Testis (tissue), 3 donors: Measurements from ENCODE around the gene ZFAND6. TPM values are rescaled to one million over a fixed set of nuclear protein-coding genes. Genes with fewer than 3 reads are reported as not detected.
"Not testable (repeated sequence)": the region's sequence is repeated elsewhere in the genome, so short reads cannot be mapped to it uniquely, and the experiment has no call there.

Experiments used
- DNase-seq: peaks from one replicate; pipeline ENCODE4 v3.0.0-alpha.2; 2019
- H3K27ac ChIP-seq, 2 donors: fragments of 200-600 bp; sonication (generic); one replicate each; pipeline ENCODE4 v1.5.1; 2019
- H3K27me3 ChIP-seq: fragments of 200-600 bp; sonication (generic); one replicate; pipeline ENCODE4 v1.5.1; 2019
- H3K36me3 ChIP-seq: fragments of 200-600 bp; sonication (generic); one replicate; pipeline ENCODE4 v1.5.1; 2017; ENCODE audit warnings: low read depth; ENCODE audit errors: missing control alignments
- H3K4me1 ChIP-seq: fragments of 200-600 bp; sonication (generic); one replicate; pipeline ENCODE4 v1.5.1; 2019
- H3K4me3 ChIP-seq, 2 donors: fragments of 200-600 bp; sonication (generic); one replicate each; pipeline ENCODE4 v1.5.1; 2017 to 2019
- H3K9me3 ChIP-seq: fragments of 200-600 bp; sonication (generic); one replicate; pipeline ENCODE4 v1.5.1; 2017
- POLR2A ChIP-seq: fragments of 450-650 bp; IDR thresholded peaks from one replicate; pipeline ENCODE4 v1.6.1; 2017; ENCODE audit warnings: antibody characterized with exemption, mild to moderate bottlenecking, moderate library complexity
- WGBS, 2 donors: methylation state at CpG; one replicate each; pipeline ENCODE4 v1.1.5; 2018; 5-methylcytosine and 5-hydroxymethylcytosine counted together
- intact Hi-C: fragments of 100-400 bp; cut with DNase I; formaldehyde crosslinking; loops from one replicate; pipeline ENCODE4 v1.15.1; 2023; ENCODE audit warnings: low total_unique reads
- polyA plus RNA-seq: library from polyadenylated mRNA; stranded (reverse); fragments of 350-450 nt; fragmentation: Illumina TruSeq; extraction: RNeasy Lipid Tissue Mini Kit (QIAGEN cat#74804); gene quantifications from one replicate; pipeline ENCODE4 v1.2.3, GENCODE V29; 2014; ENCODE audit warnings: low read depth, low replicate concordance; ENCODE audit not compliant: insufficient read depth
- total RNA-seq, 2 donors: library from RNA; depleted of rRNA; stranded (reverse); fragments of >200 nt; gene quantifications; one replicate each; pipeline ENCODE4 v1.2.3, GENCODE V29; 2016
- TF ChIP-seq, protein P1 (sequence below), 3 experiments: fragments of 450-650 bp in 2 of 3; fragments of 200-600 bp in 1 of 3; sonication (generic) in 1 of 3; IDR thresholded peaks; one replicate each; pipeline ENCODE4 v1.5.1; 2016 to 2019; ENCODE audit warnings: antibody characterized with exemption in 3 of 3, mild to moderate bottlenecking in 2 of 3, moderate library complexity in 1 of 3

The ZFAND6 gene
- total and polyA plus RNA-seq, 3 donors from 2014 or later, result 220 to 255 (median 251) TPM

DNA sequence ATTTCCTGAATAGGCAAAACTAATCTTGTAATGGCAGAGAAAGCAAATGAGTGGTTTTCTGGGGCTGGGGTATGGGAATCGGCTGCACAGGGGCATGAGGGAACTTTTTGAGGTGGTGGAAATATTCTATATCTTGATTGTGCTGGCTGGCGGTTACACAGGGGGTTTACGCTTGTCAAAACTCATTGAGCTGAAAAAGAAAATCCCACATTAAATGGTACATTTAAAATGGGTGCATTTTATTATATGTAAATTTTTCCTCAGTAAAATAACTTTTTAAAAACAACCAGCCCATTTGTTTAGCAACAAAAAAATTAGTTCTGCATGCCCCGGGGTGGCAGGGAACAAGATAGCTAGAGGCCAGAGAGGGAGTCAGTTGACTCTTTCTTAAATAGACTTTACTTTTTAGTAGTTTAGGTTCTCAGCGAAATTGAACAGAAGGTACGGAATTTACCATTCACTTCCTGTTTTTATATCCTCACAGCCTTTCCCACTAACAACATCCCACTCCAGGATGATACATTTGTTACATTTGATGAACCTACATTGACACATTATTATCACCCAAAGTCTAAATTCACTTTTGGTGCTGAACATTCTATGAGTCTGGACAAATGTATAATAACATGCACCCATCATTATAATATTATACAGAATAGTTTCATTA is 47.3 kb upstream of the ZFAND6 start:
- no peak for DNase-seq
- H3K27me3 ChIP-seq, result no peaks in the 10 kb centered on the region
- 66 to 72% methylated on average over 6 of the region's 6 CpGs for WGBS, 2 donors
- no peaks in the 10 kb centered on the region for H3K9me3 ChIP-seq
- H3K4me3 ChIP-seq, result no peak overlapping the region
- intact Hi-C loops, result no loop called here
- no peaks in the 10 kb centered on the region for H3K36me3 ChIP-seq
- H3K4me1 ChIP-seq, result no peaks in the 10 kb centered on the region
- TF ChIP-seq POLR2A, result no peak
- H3K27ac ChIP-seq, result no peak overlapping the region

DNA sequence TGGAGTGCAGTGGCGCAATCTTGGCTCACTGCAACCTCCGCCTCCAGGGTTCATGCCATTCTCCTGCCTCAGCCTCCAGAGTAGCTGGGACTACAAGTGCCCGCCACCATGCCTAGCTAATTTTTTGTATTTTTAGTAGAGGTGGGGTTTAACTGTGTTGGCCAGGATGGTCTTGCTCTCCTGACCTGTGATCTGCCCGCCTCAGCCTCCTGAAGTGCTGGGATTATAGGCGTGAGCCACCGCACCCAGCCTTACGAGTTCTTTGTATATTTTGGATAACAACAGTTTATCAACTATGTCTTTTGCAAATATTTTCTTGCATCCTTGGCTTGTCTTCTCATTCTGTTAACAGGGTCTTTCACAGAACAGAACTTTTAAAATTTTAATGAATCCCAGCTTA is 45.3 kb upstream of the ZFAND6 start:
- H3K9me3 ChIP-seq, H3K27me3 ChIP-seq, intact Hi-C loops, H3K4me3 ChIP-seq, H3K27ac ChIP-seq, H3K4me1 ChIP-seq, H3K36me3 ChIP-seq, DNase-seq: not testable (repeated sequence)
- WGBS, 2 donors, result 97 to 98% methylated on average over 7 of the region's 7 CpGs

DNA sequence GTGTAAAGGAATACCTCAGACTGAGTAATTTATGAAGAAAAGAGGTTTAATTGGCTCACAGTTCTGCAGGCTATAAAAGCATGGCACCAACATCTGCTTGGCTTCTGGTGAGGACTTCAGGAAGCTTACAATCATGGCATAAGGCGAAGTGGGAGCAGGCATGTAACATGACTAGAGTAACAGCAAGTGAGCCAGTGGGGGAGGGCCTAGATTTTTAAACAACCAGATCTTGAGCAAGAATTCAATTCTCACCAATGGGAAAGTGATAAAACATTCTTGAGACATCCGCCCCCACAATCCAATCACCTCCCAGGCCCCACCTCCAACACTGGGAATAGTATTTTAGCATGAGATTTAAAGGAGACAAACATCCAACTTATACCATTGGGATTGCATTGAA is 44.3 kb upstream of the ZFAND6 start:
- Histone ChIP-seq H3K36me3 (no peaks in the 10 kb centered on the region), H3K27ac (no peak overlapping the region), H3K4me1 (no peaks in the 10 kb centered on the region), H3K4me3 (no peak overlapping the region), H3K9me3 (no peaks in the 10 kb centered on the region), H3K27me3 (no peaks in the 10 kb centered on the region)
- no peak for DNase-seq
- TF ChIP-seq POLR2A, result no peak
- TF ChIP-seq, protein P1, sequence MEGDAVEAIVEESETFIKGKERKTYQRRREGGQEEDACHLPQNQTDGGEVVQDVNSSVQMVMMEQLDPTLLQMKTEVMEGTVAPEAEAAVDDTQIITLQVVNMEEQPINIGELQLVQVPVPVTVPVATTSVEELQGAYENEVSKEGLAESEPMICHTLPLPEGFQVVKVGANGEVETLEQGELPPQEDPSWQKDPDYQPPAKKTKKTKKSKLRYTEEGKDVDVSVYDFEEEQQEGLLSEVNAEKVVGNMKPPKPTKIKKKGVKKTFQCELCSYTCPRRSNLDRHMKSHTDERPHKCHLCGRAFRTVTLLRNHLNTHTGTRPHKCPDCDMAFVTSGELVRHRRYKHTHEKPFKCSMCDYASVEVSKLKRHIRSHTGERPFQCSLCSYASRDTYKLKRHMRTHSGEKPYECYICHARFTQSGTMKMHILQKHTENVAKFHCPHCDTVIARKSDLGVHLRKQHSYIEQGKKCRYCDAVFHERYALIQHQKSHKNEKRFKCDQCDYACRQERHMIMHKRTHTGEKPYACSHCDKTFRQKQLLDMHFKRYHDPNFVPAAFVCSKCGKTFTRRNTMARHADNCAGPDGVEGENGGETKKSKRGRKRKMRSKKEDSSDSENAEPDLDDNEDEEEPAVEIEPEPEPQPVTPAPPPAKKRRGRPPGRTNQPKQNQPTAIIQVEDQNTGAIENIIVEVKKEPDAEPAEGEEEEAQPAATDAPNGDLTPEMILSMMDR (IDR thresholded peaks at IDR 0.05), result no peak
- 85 to 89% methylated on average over 2 of the region's 2 CpGs for WGBS, 2 donors
- intact Hi-C loops, result no loop called here

DNA sequence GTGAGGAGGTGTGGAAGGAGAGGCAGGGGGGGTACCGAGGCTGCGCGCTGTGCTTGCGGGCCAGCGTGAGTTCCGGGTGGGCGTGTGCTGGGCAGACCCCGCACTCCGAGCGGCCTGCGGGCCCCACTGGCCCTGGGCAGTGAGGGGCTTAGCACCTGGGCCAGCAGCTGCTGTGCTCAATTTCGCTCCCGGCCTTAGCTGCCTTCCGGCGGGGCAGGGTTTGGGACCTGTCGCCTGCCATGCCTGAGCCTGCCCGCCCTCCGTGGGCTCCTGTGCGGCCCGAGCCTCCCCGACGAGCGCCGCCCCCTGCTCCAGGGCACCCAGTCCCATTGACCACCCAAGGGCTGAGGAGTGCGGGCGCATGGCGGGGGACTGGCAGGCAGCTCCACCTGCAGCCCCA is 43.0 kb upstream of the ZFAND6 start:
- H3K4me3 ChIP-seq, result peak overlapping the region; percentile 31 to 36
- H3K4me1 ChIP-seq, DNase-seq, H3K36me3 ChIP-seq, H3K9me3 ChIP-seq, intact Hi-C loops, H3K27ac ChIP-seq, H3K27me3 ChIP-seq: not testable (repeated sequence)
- WGBS, 2 donors, result 59 to 80% methylated on average over 8 to 24 of the region's 27 CpGs

DNA sequence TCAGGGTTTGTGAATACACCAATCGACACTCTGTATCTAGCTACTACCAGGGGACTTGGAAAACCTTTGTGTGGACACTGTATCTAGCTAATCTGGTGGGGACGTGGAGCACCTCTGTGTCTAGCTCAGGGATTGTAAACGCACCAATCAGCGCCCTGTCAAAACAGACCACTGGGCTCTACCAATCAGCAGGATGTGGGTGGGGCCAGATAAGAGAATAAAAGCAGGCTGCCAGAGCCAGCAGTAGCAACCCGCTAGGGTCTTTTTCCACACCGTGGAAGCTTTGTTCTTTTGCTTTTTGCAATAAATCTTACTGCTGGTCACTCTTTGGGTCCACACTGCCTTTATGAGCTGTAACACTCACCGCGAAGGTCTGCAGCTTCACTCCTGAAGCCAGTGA is 42.3 kb upstream of the ZFAND6 start:
- WGBS, 2 donors, result 68 to 73% methylated on average over 8 of the region's 8 CpGs
- H3K9me3 ChIP-seq, H3K27ac ChIP-seq, H3K36me3 ChIP-seq, H3K4me3 ChIP-seq, intact Hi-C loops, DNase-seq, H3K4me1 ChIP-seq, H3K27me3 ChIP-seq: not testable (repeated sequence)

DNA sequence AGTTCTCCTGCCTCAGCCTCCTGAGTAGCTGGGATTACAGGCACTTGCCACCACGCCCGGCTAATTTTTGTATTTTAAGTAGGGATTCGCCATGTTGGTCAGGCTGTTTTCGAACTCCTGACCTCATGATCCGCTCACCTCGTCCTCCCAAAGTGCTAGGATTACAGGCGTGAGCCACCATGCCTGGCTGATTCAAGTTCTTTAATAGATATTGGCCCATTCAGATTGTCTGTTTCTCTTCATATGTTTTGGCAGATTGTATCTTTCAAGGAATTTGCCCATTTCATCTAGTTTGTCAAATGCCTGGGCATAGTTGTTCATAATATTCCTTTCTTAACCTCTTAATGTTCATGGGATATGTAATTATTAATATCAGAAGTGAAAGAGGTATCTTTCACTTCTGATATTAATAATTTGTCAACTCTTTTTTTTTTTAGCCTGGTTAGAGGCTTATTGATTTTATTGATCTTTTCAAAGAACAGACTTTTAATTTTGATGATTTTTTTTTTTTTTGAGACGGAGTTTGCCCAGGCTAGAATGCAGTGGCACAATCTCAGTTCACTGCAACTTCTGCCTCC is 40.2 kb upstream of the ZFAND6 start:
- WGBS, 2 donors, result 93 to 95% methylated on average over 8 of the region's 8 CpGs

DNA sequence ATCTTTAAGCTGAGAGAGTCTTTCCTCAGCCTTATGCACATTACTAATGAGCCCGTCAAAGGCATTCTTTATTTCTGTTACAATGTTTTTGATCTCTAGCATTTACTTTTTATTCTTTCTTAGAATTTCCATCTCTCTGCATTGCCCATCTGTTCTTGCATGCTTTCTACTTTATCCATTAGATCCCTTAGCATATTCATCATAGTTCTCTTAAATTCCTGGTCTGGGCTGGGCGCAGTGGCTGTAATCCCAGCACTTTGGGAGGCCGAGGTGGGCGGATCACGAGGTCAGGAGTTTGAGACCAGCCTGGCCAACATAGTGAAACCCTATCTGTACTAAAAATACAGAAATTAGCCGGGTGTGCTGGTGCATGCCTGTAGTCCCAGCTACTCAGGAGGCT is 39.3 kb upstream of the ZFAND6 start:
- H3K36me3 ChIP-seq, intact Hi-C loops, H3K9me3 ChIP-seq, H3K27me3 ChIP-seq, H3K4me3 ChIP-seq, H3K4me1 ChIP-seq, H3K27ac ChIP-seq, DNase-seq: not testable (repeated sequence)
- WGBS, 2 donors, result 92 to 93% methylated on average over 6 of the region's 6 CpGs

More for the DNA sequence above, 40.2 kb upstream of the ZFAND6 start:
- no peak overlapping the region for H3K4me3 ChIP-seq
- intact Hi-C loops, result no loop called here
- no peaks in the 10 kb centered on the region for H3K9me3 ChIP-seq
- H3K27ac ChIP-seq, result no peak overlapping the region
- no peak for TF ChIP-seq POLR2A
- TF ChIP-seq, protein P1 (IDR thresholded peaks at IDR 0.05), result no peak
- no peaks in the 10 kb centered on the region for H3K27me3 ChIP-seq
- DNase-seq, result no peak
- H3K36me3 ChIP-seq, result no peaks in the 10 kb centered on the region
- H3K4me1 ChIP-seq, result no peaks in the 10 kb centered on the region
